Panc1 (cell line): ENCODE data around the gene PNMA8A.

Experiments
- CTCF ChIP-seq: fragments of 450-650 bp; IDR thresholded peaks from 2 replicates; pipeline ENCODE4 v1.5.1; 2017; ENCODE audit warnings: mild to moderate bottlenecking
- POLR2AphosphoS5 ChIP-seq: IDR thresholded peaks from 2 replicates; pipeline ENCODE4 v1.6.1; 2012; ENCODE audit warnings: mild to moderate bottlenecking, low read depth, low read length, moderate library complexity

- TF ChIP-seq CTCF (no peak), POLR2AphosphoS5 (no peak)
Measured at GRCh38 chr19:46449228-46449627, 22.1 kb downstream of the PNMA8A start.
